Stimulated activated CD8-positive, alpha-beta memory T cell treated with anti-CD3 and anti-CD28 coated beads, Interleukin-4, amount 100 ng/mL, for 1 hour (primary cell): ENCODE data around the gene THSD4.

ENCODE experiments used
- DNase-seq, 2 donors: peaks; one replicate each; pipeline ENCODE4 v3.0.0-alpha.2; 2020; ENCODE audit warnings: low read depth in 2 of 2, low spot score in 1 of 2

Gene THSD4

GRCh38 chr15:71568227-71568626, 453.0 kb downstream of the THSD4 start:
- no peak for DNase-seq

- DNase-seq: no peak
Measured at GRCh38 chr15:71570736-71571135, 455.5 kb downstream of the THSD4 start.

GRCh38 chr15:71571641-71572040, 456.4 kb downstream of the THSD4 start:
- DNase-seq: no peak

- DNase-seq: no peak
Measured at GRCh38 chr15:71572452-71573053, 457.3 kb downstream of the THSD4 start.

GRCh38 chr15:71573599-71573998, 458.3 kb downstream of the THSD4 start:
- DNase-seq: no peak

GRCh38 chr15:71575474-71576045, 460.3 kb downstream of the THSD4 start:
- no peak for DNase-seq

GRCh38 chr15:71577071-71577470, 461.8 kb downstream of the THSD4 start:
- no peak for DNase-seq

GRCh38 chr15:71581398-71581930, 466.2 kb downstream of the THSD4 start:
- DNase-seq: no peak

- DNase-seq: no peak
Measured at GRCh38 chr15:71585159-71585558, 469.9 kb downstream of the THSD4 start.

- no peak for DNase-seq
Measured at GRCh38 chr15:71586463-71586862, 471.2 kb downstream of the THSD4 start.

GRCh38 chr15:71588746-71589145, 473.5 kb downstream of the THSD4 start:
- no peak for DNase-seq

GRCh38 chr15:71591057-71591456, 475.8 kb downstream of the THSD4 start:
- DNase-seq: no peak

GRCh38 chr15:71592203-71592602, 476.9 kb downstream of the THSD4 start:
- DNase-seq: no peak

GRCh38 chr15:71595846-71596553, 480.7 kb downstream of the THSD4 start:
- DNase-seq: no peak

GRCh38 chr15:71596672-71597071, 481.4 kb downstream of the THSD4 start:
- DNase-seq: no peak

GRCh38 chr15:71597126-71597525, 481.9 kb downstream of the THSD4 start:
- DNase-seq: no peak

GRCh38 chr15:71597637-71598036, 482.4 kb downstream of the THSD4 start:
- no peak for DNase-seq

GRCh38 chr15:71598741-71599140, 483.5 kb downstream of the THSD4 start:
- no peak for DNase-seq

GRCh38 chr15:71599418-71600151, 484.3 kb downstream of the THSD4 start:
- DNase-seq: no peak

GRCh38 chr15:71600237-71600636, 485.0 kb downstream of the THSD4 start:
- no peak for DNase-seq

GRCh38 chr15:71601038-71601834, 486.0 kb downstream of the THSD4 start:
- DNase-seq: no peak
